ENCODE results near the gene TMEM187. TPM values are rescaled to one million over a fixed set of nuclear protein-coding genes. Genes with fewer than 3 reads are reported as not detected.

The TMEM187 gene
- total RNA-seq, 1 donor from 2014 or later: 8.6 TPM

DNA sequence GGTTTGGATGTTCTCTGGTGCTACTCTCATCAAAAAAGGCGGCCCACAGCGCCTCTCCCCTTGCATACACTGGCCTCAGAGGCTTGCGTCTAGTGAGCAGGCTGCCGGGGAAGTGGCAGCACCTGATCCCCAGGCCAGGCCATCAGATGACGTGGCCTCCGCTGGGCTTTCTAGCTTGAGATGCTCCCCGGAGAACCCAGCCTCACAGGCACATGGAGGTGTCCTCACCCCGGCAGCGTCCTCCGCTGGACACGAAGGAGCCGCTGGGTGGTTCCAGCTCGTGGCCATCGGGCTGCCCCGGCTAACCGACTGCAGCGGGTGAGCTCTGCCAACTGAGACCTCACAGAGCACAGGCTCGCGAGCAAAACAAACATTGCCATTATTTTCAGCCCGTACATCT, 34.4 kb downstream of the TMEM187 start:
- H3K27me3 ChIP-seq: no peaks in the 10 kb centered on the region
- no peak overlapping the region for H3K27ac ChIP-seq
- no peak overlapping the region for H3K4me3 ChIP-seq
- intact Hi-C loops (cut with DNase I): no loop called here
- TF ChIP-seq CTCF (IDR thresholded peaks at IDR 0.05) (no peak), POLR2AphosphoS5 (IDR thresholded peaks at IDR 0.05; ENCODE audit: insufficient read depth in 1 of 2, low read depth in 1 of 2) (no peak), POLR2A (IDR thresholded peaks at IDR 0.05) (no peak)
- H3K4me1 ChIP-seq: peaks cover 7% of the 10 kb centered on the region
- DNase-seq (ENCODE audit: extremely low spot score in 2 of 2): no peak
- no peaks in the 10 kb centered on the region for H3K36me3 ChIP-seq
- no peaks in the 10 kb centered on the region for H3K9me3 ChIP-seq

DNA sequence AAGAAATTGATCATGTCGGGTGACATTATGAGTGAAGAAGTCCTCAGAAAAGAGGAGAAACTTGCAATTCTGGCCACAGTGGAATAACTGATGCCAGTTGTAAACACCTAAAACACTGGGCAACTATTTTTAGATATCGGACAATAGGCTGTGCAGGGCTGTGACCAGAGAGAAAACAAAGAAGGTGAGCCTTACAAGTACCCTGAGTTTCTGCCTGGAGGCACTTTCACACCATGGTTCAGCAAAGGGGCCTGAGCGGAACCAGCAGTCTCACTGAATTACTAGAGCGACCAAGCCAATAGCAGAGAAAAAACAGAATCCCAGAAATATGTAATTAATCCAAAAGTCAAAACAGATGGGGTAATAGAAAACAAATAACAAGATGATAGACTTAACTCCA, 36.0 kb downstream of the TMEM187 start:
- H3K27ac ChIP-seq: no peak overlapping the region
- no peak for TF ChIP-seq POLR2A (IDR thresholded peaks at IDR 0.05)
- TF ChIP-seq CTCF (IDR thresholded peaks at IDR 0.05): no peak
- no peak for TF ChIP-seq POLR2AphosphoS5 (IDR thresholded peaks at IDR 0.05; ENCODE audit: insufficient read depth in 1 of 2, low read depth in 1 of 2)
- no peaks in the 10 kb centered on the region for H3K9me3 ChIP-seq

DNA sequence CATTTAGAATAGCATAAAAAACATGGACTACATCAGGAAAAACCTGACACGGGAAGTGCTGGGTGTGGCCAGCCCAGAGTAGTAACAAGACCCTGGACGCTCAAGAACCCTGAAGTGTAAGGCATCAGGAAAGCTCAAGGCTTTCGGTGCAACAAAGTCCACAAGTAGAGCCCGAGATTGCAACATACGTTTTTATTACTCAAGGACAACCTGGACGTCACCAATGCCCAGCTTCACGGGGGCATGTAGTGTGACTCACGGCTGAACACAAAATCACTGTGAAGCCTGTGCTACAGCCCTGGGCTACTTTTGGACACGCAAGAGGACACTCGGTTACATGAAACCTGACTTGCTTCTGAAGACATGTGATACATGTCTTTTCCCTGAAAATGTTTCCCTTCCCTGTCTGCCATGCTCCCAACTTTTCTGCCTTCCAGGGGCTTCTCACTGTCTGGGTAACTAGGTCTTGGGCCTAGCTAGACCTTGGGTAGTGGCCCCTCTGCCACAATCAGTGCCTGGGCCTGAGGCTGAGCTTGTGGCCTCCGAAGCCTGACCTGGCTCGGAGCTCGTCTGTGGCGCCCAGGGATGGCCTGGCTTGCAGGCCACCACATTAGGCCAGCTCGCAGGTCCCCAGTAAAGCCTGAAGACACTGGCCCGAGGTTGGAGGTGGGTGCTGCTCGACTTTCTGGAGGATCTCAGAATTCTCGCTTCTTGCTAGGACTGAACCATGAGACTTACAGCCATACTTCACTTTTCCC, 38.0 kb downstream of the TMEM187 start:
- no peak for TF ChIP-seq POLR2AphosphoS5 (IDR thresholded peaks at IDR 0.05; ENCODE audit: insufficient read depth in 1 of 2, low read depth in 1 of 2)
- no peak for TF ChIP-seq POLR2A (IDR thresholded peaks at IDR 0.05)
- TF ChIP-seq CTCF (IDR thresholded peaks at IDR 0.05): no peak
- Histone ChIP-seq H3K4me1 (peaks cover 10% of the 10 kb centered on the region), H3K36me3 (no peaks in the 10 kb centered on the region), H3K27ac (no peak overlapping the region), H3K27me3 (no peaks in the 10 kb centered on the region), H3K9me3 (no peaks in the 10 kb centered on the region), H3K4me3 (no peak overlapping the region)
- DNase-seq (ENCODE audit: extremely low spot score in 2 of 2): no peak
- intact Hi-C loops (cut with DNase I): no loop called here

More for the DNA sequence above, 36.0 kb downstream of the TMEM187 start:
- H3K27me3 ChIP-seq: no peaks in the 10 kb centered on the region
- intact Hi-C loops (cut with DNase I): no loop called here
- no peak for DNase-seq (ENCODE audit: extremely low spot score in 2 of 2)
- H3K4me1 ChIP-seq: peaks cover 5% of the 10 kb centered on the region
- no peak overlapping the region for H3K4me3 ChIP-seq
- H3K36me3 ChIP-seq: no peaks in the 10 kb centered on the region

DNA sequence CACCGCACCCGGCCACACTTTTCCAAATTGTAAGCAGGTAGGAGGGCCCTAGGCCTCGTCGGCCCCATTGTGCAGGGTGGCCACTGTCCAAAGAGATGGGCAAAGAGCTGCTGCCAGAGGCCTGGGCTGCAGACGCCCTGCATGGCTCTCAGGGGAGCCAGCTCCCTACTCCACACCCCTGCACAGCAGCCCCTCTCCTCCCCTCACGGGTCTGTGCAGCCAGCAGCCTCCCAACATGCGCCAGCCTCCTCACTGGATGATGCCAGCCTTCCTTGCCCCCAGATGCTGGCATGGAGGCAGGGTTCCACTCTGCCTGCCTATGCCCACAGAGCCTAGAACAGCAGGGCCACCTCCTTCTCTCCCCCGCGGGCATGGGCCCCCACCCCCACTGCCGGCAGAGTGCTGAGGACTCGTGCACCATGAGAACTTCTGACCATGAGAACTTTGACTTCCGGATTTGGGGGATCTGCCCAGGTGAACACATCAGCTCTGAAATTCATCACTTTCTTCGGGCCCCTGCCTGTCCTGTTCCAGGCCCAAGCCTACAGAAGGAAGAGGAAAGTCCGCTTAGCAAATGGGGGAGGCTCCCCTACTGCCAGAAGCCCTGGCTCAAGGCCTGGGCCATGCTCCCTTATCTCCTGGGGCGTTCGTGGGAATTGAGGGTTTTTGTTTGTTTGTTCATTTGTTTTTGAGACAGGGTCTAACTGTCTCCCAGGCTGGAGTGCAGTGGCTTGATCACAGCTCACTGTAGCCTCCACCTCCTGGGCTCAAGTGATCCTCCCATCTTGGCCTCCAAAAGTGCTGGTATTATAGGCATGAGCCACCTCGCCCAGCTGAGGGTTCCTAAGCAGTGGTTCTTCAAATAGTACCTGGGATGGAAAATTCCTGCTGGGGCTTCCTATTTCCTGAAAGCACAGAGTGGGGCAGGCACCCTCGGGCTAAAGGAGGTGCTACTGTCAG, 39.1 kb downstream of the TMEM187 start:
- H3K27me3 ChIP-seq: no peaks in the 10 kb centered on the region
- no peak overlapping the region for H3K27ac ChIP-seq
- peaks cover 0 to 8% of the 10 kb centered on the region in 2 donors for H3K36me3 ChIP-seq
- TF ChIP-seq POLR2A (IDR thresholded peaks at IDR 0.05) (no peak), POLR2AphosphoS5 (IDR thresholded peaks at IDR 0.05; ENCODE audit: insufficient read depth in 1 of 2, low read depth in 1 of 2) (no peak), CTCF (IDR thresholded peaks at IDR 0.05) (no peak)
- no peak for DNase-seq (ENCODE audit: extremely low spot score in 2 of 2)
- H3K4me1 ChIP-seq: peaks cover 10% of the 10 kb centered on the region
- intact Hi-C loops (cut with DNase I): no loop called here
- no peak overlapping the region for H3K4me3 ChIP-seq
- H3K9me3 ChIP-seq: no peaks in the 10 kb centered on the region
